Measurements from ENCODE around the gene AEBP2.

AEBP2 gene

GRCh38 chr12:19530637-19531023 is 91.3 kb downstream of the AEBP2 start:
- H3K4me3 ChIP-seq (replicated peaks in 1 of 2; ENCODE audit: low read depth in 2 of 2, low read length in 2 of 2) = no peak overlapping the region
- DNase-seq (ENCODE audit: low read depth in 2 of 2) = peak; percentile 36 to 78
- no peak for TF ChIP-seq CTCF (IDR thresholded peaks at IDR 0.05; ENCODE audit: low read depth, low read length)

- no peak for TF ChIP-seq CTCF (IDR thresholded peaks at IDR 0.05; ENCODE audit: low read depth, low read length)
- no peak overlapping the region for H3K4me3 ChIP-seq (replicated peaks in 1 of 2; ENCODE audit: low read depth in 2 of 2, low read length in 2 of 2)
- DNase-seq (ENCODE audit: low read depth in 2 of 2) = no peak
Observed at GRCh38 chr12:19533567-19533966, 94.3 kb downstream of the AEBP2 start.

GRCh38 chr12:19539071-19539470 is 99.8 kb downstream of the AEBP2 start:
- no peak for DNase-seq (ENCODE audit: low read depth in 2 of 2)
- TF ChIP-seq CTCF (IDR thresholded peaks at IDR 0.05; ENCODE audit: low read depth, low read length) = no peak

GRCh38 chr12:19539836-19540235 is 100.5 kb downstream of the AEBP2 start:
- DNase-seq (ENCODE audit: low read depth in 2 of 2) = peak in 1 of 2 donors; percentile 74
- TF ChIP-seq CTCF (IDR thresholded peaks at IDR 0.05; ENCODE audit: low read depth, low read length) = no peak

More at GRCh38 chr12:19539071-19539470, 99.8 kb downstream of the AEBP2 start:
- no peak overlapping the region for H3K4me3 ChIP-seq (replicated peaks in 1 of 2; ENCODE audit: low read depth in 2 of 2, low read length in 2 of 2)

GRCh38 chr12:19542606-19543005 is 103.3 kb downstream of the AEBP2 start:
- H3K4me3 ChIP-seq (replicated peaks in 1 of 2; ENCODE audit: low read depth in 2 of 2, low read length in 2 of 2) = no peak overlapping the region
- DNase-seq (ENCODE audit: low read depth in 2 of 2) = no peak
- TF ChIP-seq CTCF (IDR thresholded peaks at IDR 0.05; ENCODE audit: low read depth, low read length) = no peak

More at GRCh38 chr12:19539836-19540235, 100.5 kb downstream of the AEBP2 start:
- no peak overlapping the region for H3K4me3 ChIP-seq (replicated peaks in 1 of 2; ENCODE audit: low read depth in 2 of 2, low read length in 2 of 2)

- no peak overlapping the region for H3K4me3 ChIP-seq (replicated peaks in 1 of 2; ENCODE audit: low read depth in 2 of 2, low read length in 2 of 2)
- TF ChIP-seq CTCF (IDR thresholded peaks at IDR 0.05; ENCODE audit: low read depth, low read length) = no peak
- no peak for DNase-seq (ENCODE audit: low read depth in 2 of 2)
Observed at GRCh38 chr12:19544353-19544752, 105.1 kb downstream of the AEBP2 start.

- H3K4me3 ChIP-seq (replicated peaks in 1 of 2; ENCODE audit: low read depth in 2 of 2, low read length in 2 of 2) = no peak overlapping the region
- no peak for TF ChIP-seq CTCF (IDR thresholded peaks at IDR 0.05; ENCODE audit: low read depth, low read length)
- DNase-seq (ENCODE audit: low read depth in 2 of 2) = no peak
Observed at GRCh38 chr12:19545301-19545700, 106.0 kb downstream of the AEBP2 start.
